Chondrocyte (in vitro differentiated cells): Measurements from ENCODE around the gene STXBP5. TPM values are rescaled to one million over a fixed set of nuclear protein-coding genes. Genes with fewer than 3 reads are reported as not detected.
A peak's percentile ranks its signal among the peaks of the same experiment; 100 is the strongest.

Experiments
- DNase-seq: peaks from one replicate; pipeline ENCODE4 v3.0.0; 2021; ENCODE audit warnings: mixed read lengths, low spot score
- H3K27ac Mint-ChIP-seq: one replicate; pipeline ENCODE4 v1.8.0; 2021; ENCODE audit warnings: mild to moderate bottlenecking, moderate library complexity, mixed read lengths; ENCODE audit not compliant: unreplicated experiment
- H3K27me3 Mint-ChIP-seq: 2 replicates; pipeline ENCODE4 v1.8.0; 2021; ENCODE audit warnings: low read depth, mixed read lengths
- H3K36me3 Mint-ChIP-seq: 2 replicates; pipeline ENCODE4 v1.8.0; 2021; ENCODE audit warnings: low read depth, mixed read lengths
- H3K4me1 Mint-ChIP-seq: 2 replicates; pipeline ENCODE4 v1.8.0; 2021; ENCODE audit warnings: low read depth, mild to moderate bottlenecking, mixed read lengths
- H3K4me3 Mint-ChIP-seq: one replicate; pipeline ENCODE4 v1.8.0; 2021; ENCODE audit warnings: mild to moderate bottlenecking, moderate library complexity, mixed read lengths; ENCODE audit not compliant: unreplicated experiment
- H3K9me3 Mint-ChIP-seq: 2 replicates; pipeline ENCODE4 v1.8.0; 2021; ENCODE audit warnings: low read depth, mixed read lengths
- total RNA-seq: library from RNA; stranded (reverse); gene quantifications from 3 replicates; pipeline ENCODE4 v1.2.1, GENCODE V29; 2021
- TF ChIP-seq, protein P1 (sequence below): fragments of 200-600 bp; sonication (generic); IDR thresholded peaks from 2 replicates; pipeline ENCODE4 v1.5.0; 2021; ENCODE audit warnings: antibody characterized with exemption, mild to moderate bottlenecking, moderate library complexity

STXBP5 gene
- total RNA-seq, 1 donor from 2014 or later: 30.8 TPM

DNA sequence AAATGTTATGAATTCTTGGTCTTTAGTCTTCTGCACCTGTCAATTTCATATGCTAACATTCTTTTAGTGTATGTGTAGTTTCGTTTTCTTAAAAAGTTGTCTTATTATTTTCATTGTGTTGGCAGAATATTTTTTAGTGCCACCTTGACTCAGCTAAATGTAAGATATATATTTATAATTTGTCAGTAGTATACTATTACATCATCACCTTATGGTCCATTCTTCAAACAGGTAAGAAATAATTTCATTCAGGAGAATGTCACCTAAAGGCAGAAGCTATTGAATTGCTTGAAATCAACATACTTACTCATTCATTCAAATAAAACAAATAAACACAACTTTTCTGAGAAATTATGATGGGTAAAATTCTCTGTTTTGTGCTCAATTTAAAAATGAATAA, 3.5 kb upstream of the STXBP5 start:
- Mint-ChIP-seq H3K4me1 (peaks cover 12% of the 10 kb centered on the region), H3K27me3 (no peaks in the 10 kb centered on the region), H3K9me3 (no peaks in the 10 kb centered on the region), H3K36me3 (no peaks in the 10 kb centered on the region), H3K27ac (no peak overlapping the region), H3K4me3 (no peak overlapping the region)
- no peak for DNase-seq
- TF ChIP-seq, protein P1, sequence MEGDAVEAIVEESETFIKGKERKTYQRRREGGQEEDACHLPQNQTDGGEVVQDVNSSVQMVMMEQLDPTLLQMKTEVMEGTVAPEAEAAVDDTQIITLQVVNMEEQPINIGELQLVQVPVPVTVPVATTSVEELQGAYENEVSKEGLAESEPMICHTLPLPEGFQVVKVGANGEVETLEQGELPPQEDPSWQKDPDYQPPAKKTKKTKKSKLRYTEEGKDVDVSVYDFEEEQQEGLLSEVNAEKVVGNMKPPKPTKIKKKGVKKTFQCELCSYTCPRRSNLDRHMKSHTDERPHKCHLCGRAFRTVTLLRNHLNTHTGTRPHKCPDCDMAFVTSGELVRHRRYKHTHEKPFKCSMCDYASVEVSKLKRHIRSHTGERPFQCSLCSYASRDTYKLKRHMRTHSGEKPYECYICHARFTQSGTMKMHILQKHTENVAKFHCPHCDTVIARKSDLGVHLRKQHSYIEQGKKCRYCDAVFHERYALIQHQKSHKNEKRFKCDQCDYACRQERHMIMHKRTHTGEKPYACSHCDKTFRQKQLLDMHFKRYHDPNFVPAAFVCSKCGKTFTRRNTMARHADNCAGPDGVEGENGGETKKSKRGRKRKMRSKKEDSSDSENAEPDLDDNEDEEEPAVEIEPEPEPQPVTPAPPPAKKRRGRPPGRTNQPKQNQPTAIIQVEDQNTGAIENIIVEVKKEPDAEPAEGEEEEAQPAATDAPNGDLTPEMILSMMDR: no peak

DNA sequence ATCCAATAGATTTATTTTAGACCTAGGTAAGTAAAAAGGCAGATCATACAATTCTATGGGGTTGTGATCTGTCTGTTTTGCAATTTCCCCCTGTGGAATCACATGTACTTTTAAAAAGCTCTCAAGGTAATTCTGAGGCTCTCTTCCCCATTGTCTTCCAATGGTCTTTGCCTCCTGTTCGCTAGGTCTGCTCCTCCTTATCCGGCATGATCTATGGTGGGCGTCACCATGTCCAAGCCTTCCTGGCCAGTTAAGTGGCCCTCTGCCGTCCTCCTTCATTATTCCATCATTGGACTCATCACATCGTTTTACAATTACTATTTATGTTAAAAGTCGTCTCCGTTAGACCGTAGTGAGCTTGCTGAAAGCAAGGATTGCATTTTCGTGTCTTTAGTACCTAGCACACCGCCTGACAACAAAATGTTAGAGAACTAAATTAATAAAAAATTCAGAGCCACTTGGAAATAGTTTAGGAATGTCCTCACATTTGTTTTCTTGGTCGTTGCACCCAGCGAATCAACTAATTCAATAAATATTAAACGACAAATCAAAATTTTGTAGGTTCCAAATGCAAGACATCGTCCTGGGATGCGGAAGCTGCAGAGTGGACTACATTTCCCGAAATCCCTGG, 2.2 kb upstream of the STXBP5 start:
- H3K4me1 Mint-ChIP-seq: peaks cover 24% of the 10 kb centered on the region
- TF ChIP-seq, protein P1: peak; percentile 46
- H3K4me3 Mint-ChIP-seq: peak overlapping the region; percentile 94
- no peak for DNase-seq
- no peaks in the 10 kb centered on the region for H3K27me3 Mint-ChIP-seq
- no peaks in the 10 kb centered on the region for H3K36me3 Mint-ChIP-seq
- H3K27ac Mint-ChIP-seq: peak overlapping the region; percentile 99
- H3K9me3 Mint-ChIP-seq: no peaks in the 10 kb centered on the region

DNA sequence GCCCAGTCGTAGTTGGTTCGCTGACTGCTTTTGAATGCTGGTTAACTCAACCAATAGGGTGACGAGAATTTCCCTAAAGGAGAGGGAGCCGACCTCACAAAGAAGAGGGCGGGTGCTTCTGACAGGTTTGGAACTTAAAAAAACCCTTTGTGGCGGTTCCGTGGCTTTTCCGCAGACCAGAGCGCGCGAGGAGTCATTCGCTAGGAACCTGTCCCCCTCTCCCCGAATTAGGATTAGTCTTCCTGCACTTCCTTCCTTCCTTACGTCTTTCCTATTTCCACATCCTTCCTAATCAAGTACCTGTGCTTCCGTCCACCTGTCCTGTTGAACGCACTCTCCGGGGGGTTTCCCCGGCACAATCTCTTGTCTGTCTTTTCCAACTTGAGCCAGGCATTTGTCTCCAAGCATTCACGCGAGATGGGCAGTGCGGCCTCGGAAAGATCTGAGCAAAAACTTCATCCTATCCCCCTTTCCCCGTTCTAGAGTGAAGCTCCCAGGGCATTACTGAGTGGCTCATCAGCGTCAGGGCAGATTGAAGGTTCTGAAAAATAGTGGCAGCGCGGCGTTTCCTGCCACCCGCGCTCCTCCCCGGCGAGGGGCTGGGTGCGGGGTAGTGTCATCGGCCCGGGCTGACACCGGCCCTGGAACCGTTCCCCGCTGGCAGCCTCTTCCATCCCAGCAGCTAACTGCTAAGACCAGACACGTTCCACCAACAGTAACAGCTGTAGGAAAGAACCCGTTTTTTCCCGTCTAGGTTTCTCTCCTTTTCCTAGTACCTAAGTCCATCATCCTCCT, 1.5 kb upstream of the STXBP5 start:
- Mint-ChIP-seq H3K9me3 (no peaks in the 10 kb centered on the region), H3K36me3 (no peaks in the 10 kb centered on the region), H3K4me1 (peaks cover 31% of the 10 kb centered on the region), H3K27me3 (no peaks in the 10 kb centered on the region), H3K4me3 (peak overlapping the region; percentile 94), H3K27ac (peak overlapping the region; percentile 99)
- DNase-seq: no peak
- TF ChIP-seq, protein P1: no peak

DNA sequence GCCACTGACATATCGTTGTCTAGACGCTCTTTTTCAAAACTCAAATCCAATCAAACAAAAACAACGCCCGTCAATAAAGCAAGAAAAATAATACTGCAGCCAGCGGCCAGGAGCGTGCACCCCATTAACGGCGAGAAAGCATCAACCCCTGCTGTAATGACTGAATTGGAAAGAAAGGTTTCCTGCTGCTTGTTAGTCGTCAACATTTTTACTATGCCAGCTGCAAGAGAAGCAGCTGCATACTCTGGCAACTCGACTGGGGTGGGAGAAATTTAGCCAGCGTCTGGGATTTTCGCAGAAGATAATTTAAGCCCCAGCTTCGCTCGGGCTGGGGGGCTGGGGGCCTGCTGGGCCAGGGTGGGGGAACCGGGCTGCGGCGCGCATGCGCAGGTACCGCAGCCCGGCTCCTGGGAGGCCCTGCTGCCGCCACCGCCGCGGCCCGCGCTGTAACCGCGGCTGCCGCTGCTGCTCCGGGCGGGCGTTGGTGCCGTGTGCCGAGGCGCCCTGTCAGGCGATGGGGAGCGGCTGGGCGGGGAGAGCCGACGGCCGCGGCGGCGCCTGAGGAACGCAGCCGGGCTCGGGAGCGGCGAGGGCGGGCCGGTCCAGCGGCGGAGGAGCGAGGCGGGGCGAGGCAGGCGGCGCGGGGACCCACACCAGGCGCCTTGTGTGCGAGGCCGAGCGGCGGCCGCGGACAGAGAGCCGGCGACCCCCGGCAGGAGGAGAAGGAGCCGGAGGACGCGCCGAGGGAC, 732 bp upstream of the STXBP5 start:
- Mint-ChIP-seq H3K9me3 (no peaks in the 10 kb centered on the region), H3K4me3 (peak overlapping the region; percentile 94), H3K36me3 (no peaks in the 10 kb centered on the region), H3K27me3 (no peaks in the 10 kb centered on the region), H3K4me1 (peaks cover 37% of the 10 kb centered on the region), H3K27ac (peak overlapping the region; percentile 99)
- no peak for DNase-seq
- TF ChIP-seq, protein P1: no peak

DNA sequence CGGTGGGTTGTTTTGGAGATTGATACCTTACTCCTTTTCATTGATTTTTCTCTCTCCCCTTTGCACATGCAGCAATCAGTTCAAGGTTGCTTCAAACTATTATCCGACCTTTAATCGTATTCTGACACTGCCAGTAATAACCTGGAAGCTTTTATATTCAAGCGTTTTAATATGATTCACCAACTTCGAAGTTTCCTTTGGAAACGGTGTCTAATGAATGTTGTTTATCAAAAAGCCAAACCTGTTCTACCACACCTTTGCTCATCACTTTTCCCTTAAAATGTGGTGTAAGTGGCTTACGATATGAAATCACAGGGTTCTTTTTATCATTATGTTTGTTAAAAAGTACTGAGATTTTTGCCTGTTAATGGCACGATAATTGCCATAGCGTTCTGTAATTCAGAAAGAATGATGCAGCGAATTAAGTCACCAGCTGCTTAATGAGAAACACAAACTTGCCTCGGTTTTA, 660 bp downstream of the STXBP5 start:
- Mint-ChIP-seq H3K4me3 (peak overlapping the region; percentile 97), H3K27ac (peak overlapping the region; percentile 98), H3K36me3 (peaks cover under 1% of the 10 kb centered on the region), H3K9me3 (no peaks in the 10 kb centered on the region), H3K27me3 (no peaks in the 10 kb centered on the region), H3K4me1 (peaks cover 48% of the 10 kb centered on the region)
- TF ChIP-seq, protein P1: no peak
- DNase-seq: no peak
